Measurements from ENCODE around the gene SH3D19. TPM values are rescaled to one million over a fixed set of nuclear protein-coding genes. Genes with fewer than 3 reads are reported as not detected.

SH3D19 gene
- total and polyA plus RNA-seq, 9 donors = 23.5 to 41.7 (median 27.9) TPM

- WGBS (ENCODE audit: insufficient coverage) = no CpG with 5 or more reads among the region's 4 CpGs
- Histone ChIP-seq H3K4me1 (ENCODE audit: control insufficient read depth, insufficient read depth, low read length) (peaks cover 6% of the 10 kb centered on the region), H3K4me3 (ENCODE audit: low read length) (no peak overlapping the region), H3K36me3 (ENCODE audit: control insufficient read depth, insufficient read depth, low read length) (peaks cover 7% of the 10 kb centered on the region), H3K9me3 (replicated peaks; ENCODE audit: control insufficient read depth, low read depth, low read length) (no peaks in the 10 kb centered on the region), H3K27me3 (ENCODE audit: control insufficient read depth, insufficient read depth, low read length) (no peaks in the 10 kb centered on the region), H3K27ac (ENCODE audit: low read length) (no peak overlapping the region)
- no peak for DNase-seq
Observed at GRCh38 chr4:151166636-151167035, 158.8 kb downstream of the SH3D19 start.

GRCh38 chr4:151165205-151166000 is 160.0 kb downstream of the SH3D19 start:
- peak; percentile 49 for DNase-seq
- Histone ChIP-seq H3K27ac (ENCODE audit: low read length) (no peak overlapping the region), H3K27me3 (ENCODE audit: control insufficient read depth, insufficient read depth, low read length) (no peaks in the 10 kb centered on the region), H3K9me3 (replicated peaks; ENCODE audit: control insufficient read depth, low read depth, low read length) (no peaks in the 10 kb centered on the region), H3K4me1 (ENCODE audit: control insufficient read depth, insufficient read depth, low read length) (peaks cover 6% of the 10 kb centered on the region), H3K4me3 (ENCODE audit: low read length) (no peak overlapping the region), H3K36me3 (ENCODE audit: control insufficient read depth, insufficient read depth, low read length) (peaks cover 7% of the 10 kb centered on the region)
- WGBS (ENCODE audit: insufficient coverage) = 94% methylated on average over 4 of the region's 10 CpGs

- peaks cover 7% of the 10 kb centered on the region for H3K36me3 ChIP-seq (ENCODE audit: control insufficient read depth, insufficient read depth, low read length)
- no CpG with 5 or more reads among the region's 1 CpG for WGBS (ENCODE audit: insufficient coverage)
- no peaks in the 10 kb centered on the region for H3K27me3 ChIP-seq (ENCODE audit: control insufficient read depth, insufficient read depth, low read length)
- no peak for DNase-seq
- H3K9me3 ChIP-seq (replicated peaks; ENCODE audit: control insufficient read depth, low read depth, low read length) = no peaks in the 10 kb centered on the region
- no peak overlapping the region for H3K4me3 ChIP-seq (ENCODE audit: low read length)
- H3K27ac ChIP-seq (ENCODE audit: low read length) = no peak overlapping the region
- peaks cover 5% of the 10 kb centered on the region for H3K4me1 ChIP-seq (ENCODE audit: control insufficient read depth, insufficient read depth, low read length)
Observed at GRCh38 chr4:151163855-151164254, 161.6 kb downstream of the SH3D19 start.

GRCh38 chr4:151158979-151159378 is 166.4 kb downstream of the SH3D19 start:
- Histone ChIP-seq H3K27ac (ENCODE audit: low read length) (no peak overlapping the region), H3K4me3 (ENCODE audit: low read length) (no peak overlapping the region), H3K4me1 (ENCODE audit: control insufficient read depth, insufficient read depth, low read length) (no peaks in the 10 kb centered on the region)

GRCh38 chr4:151157543-151157942 is 167.9 kb downstream of the SH3D19 start:
- Histone ChIP-seq H3K36me3 (ENCODE audit: control insufficient read depth, insufficient read depth, low read length) (peaks cover 1% of the 10 kb centered on the region), H3K9me3 (replicated peaks; ENCODE audit: control insufficient read depth, low read depth, low read length) (no peaks in the 10 kb centered on the region), H3K27ac (ENCODE audit: low read length) (no peak overlapping the region), H3K27me3 (ENCODE audit: control insufficient read depth, insufficient read depth, low read length) (no peaks in the 10 kb centered on the region), H3K4me3 (ENCODE audit: low read length) (no peak overlapping the region), H3K4me1 (ENCODE audit: control insufficient read depth, insufficient read depth, low read length) (no peaks in the 10 kb centered on the region)
- no peak for DNase-seq
- no CpG with 5 or more reads among the region's 2 CpGs for WGBS (ENCODE audit: insufficient coverage)

More at GRCh38 chr4:151158979-151159378, 166.4 kb downstream of the SH3D19 start:
- peaks cover 6% of the 10 kb centered on the region for H3K36me3 ChIP-seq (ENCODE audit: control insufficient read depth, insufficient read depth, low read length)
- DNase-seq = no peak
- WGBS (ENCODE audit: insufficient coverage) = no CpG with 5 or more reads among the region's 1 CpG
- no peaks in the 10 kb centered on the region for H3K9me3 ChIP-seq (replicated peaks; ENCODE audit: control insufficient read depth, low read depth, low read length)
- no peaks in the 10 kb centered on the region for H3K27me3 ChIP-seq (ENCODE audit: control insufficient read depth, insufficient read depth, low read length)

- no CpG with 5 or more reads among the region's 2 CpGs for WGBS (ENCODE audit: insufficient coverage)
Observed at GRCh38 chr4:151153585-151153984, 171.8 kb downstream of the SH3D19 start.

GRCh38 chr4:151152028-151152427 is 173.4 kb downstream of the SH3D19 start:
- Histone ChIP-seq H3K9me3 (replicated peaks; ENCODE audit: control insufficient read depth, low read depth, low read length) (no peaks in the 10 kb centered on the region), H3K36me3 (ENCODE audit: control insufficient read depth, insufficient read depth, low read length) (peaks cover 9% of the 10 kb centered on the region), H3K27me3 (ENCODE audit: control insufficient read depth, insufficient read depth, low read length) (no peaks in the 10 kb centered on the region), H3K4me3 (ENCODE audit: low read length) (no peak overlapping the region), H3K27ac (ENCODE audit: low read length) (no peak overlapping the region), H3K4me1 (ENCODE audit: control insufficient read depth, insufficient read depth, low read length) (no peaks in the 10 kb centered on the region)
- DNase-seq = no peak
- no CpG with 5 or more reads among the region's 1 CpG for WGBS (ENCODE audit: insufficient coverage)

More at GRCh38 chr4:151153585-151153984, 171.8 kb downstream of the SH3D19 start:
- H3K27me3 ChIP-seq (ENCODE audit: control insufficient read depth, insufficient read depth, low read length) = no peaks in the 10 kb centered on the region
- H3K4me3 ChIP-seq (ENCODE audit: low read length) = no peak overlapping the region
- H3K36me3 ChIP-seq (ENCODE audit: control insufficient read depth, insufficient read depth, low read length) = no peaks in the 10 kb centered on the region
- no peaks in the 10 kb centered on the region for H3K4me1 ChIP-seq (ENCODE audit: control insufficient read depth, insufficient read depth, low read length)
- H3K27ac ChIP-seq (ENCODE audit: low read length) = no peak overlapping the region
- DNase-seq = no peak
- no peaks in the 10 kb centered on the region for H3K9me3 ChIP-seq (replicated peaks; ENCODE audit: control insufficient read depth, low read depth, low read length)

GRCh38 chr4:151150821-151151580 is 174.4 kb downstream of the SH3D19 start:
- Histone ChIP-seq H3K9me3 (replicated peaks; ENCODE audit: control insufficient read depth, low read depth, low read length) (no peaks in the 10 kb centered on the region), H3K27ac (ENCODE audit: low read length) (no peak overlapping the region), H3K4me1 (ENCODE audit: control insufficient read depth, insufficient read depth, low read length) (no peaks in the 10 kb centered on the region), H3K4me3 (ENCODE audit: low read length) (no peak overlapping the region), H3K36me3 (ENCODE audit: control insufficient read depth, insufficient read depth, low read length) (peaks cover 11% of the 10 kb centered on the region), H3K27me3 (ENCODE audit: control insufficient read depth, insufficient read depth, low read length) (no peaks in the 10 kb centered on the region)
- no peak for DNase-seq
- 87% methylated on average over 9 of the region's 9 CpGs for WGBS (ENCODE audit: insufficient coverage)

GRCh38 chr4:151148261-151148660 is 177.1 kb downstream of the SH3D19 start:
- H3K4me1 ChIP-seq (ENCODE audit: control insufficient read depth, insufficient read depth, low read length) = no peaks in the 10 kb centered on the region
- peaks cover 16% of the 10 kb centered on the region for H3K36me3 ChIP-seq (ENCODE audit: control insufficient read depth, insufficient read depth, low read length)
- H3K9me3 ChIP-seq (replicated peaks; ENCODE audit: control insufficient read depth, low read depth, low read length) = no peaks in the 10 kb centered on the region
- H3K27me3 ChIP-seq (ENCODE audit: control insufficient read depth, insufficient read depth, low read length) = no peaks in the 10 kb centered on the region
- no peak for DNase-seq
- H3K4me3 ChIP-seq (ENCODE audit: low read length) = no peak overlapping the region
- whole genome bisulfite sequencing (ENCODE audit: insufficient coverage) = no CpG with 5 or more reads among the region's 4 CpGs
- no peak overlapping the region for H3K27ac ChIP-seq (ENCODE audit: low read length)

- H3K4me3 ChIP-seq (ENCODE audit: low read length) = no peak overlapping the region
- H3K4me1 ChIP-seq (ENCODE audit: control insufficient read depth, insufficient read depth, low read length) = no peaks in the 10 kb centered on the region
- H3K27ac ChIP-seq (ENCODE audit: low read length) = no peak overlapping the region
- DNase-seq = no peak
- H3K9me3 ChIP-seq (replicated peaks; ENCODE audit: control insufficient read depth, low read depth, low read length) = no peaks in the 10 kb centered on the region
- 91% methylated on average over 1 of the region's 3 CpGs for WGBS (ENCODE audit: insufficient coverage)
- no peaks in the 10 kb centered on the region for H3K27me3 ChIP-seq (ENCODE audit: control insufficient read depth, insufficient read depth, low read length)
- peaks cover 18% of the 10 kb centered on the region for H3K36me3 ChIP-seq (ENCODE audit: control insufficient read depth, insufficient read depth, low read length)
Observed at GRCh38 chr4:151147000-151147399, 178.4 kb downstream of the SH3D19 start.
